ENCODE measurements around the gene ZNF586. TPM values are rescaled to one million over a fixed set of nuclear protein-coding genes. Genes with fewer than 3 reads are reported as not detected.

Gene ZNF586
- total and polyA plus RNA-seq, 10 of the 15 experiments (the other 5 are each of a cell fraction or from before 2014, with no cell fraction given): 3.9 to 24.2 (median 15.0) TPM

- TF ChIP-seq ASH2L (IDR thresholded peaks at IDR 0.05; ENCODE audit: borderline replicate concordance, low read depth): no peak
- no peak; the same call in 1 of the 2 replicates for TF ChIP-seq ZNF384 (IDR thresholded peaks at IDR 0.05; ENCODE audit: borderline replicate concordance, low read depth, low read length)
- TF ChIP-seq ESRRA (IDR thresholded peaks at IDR 0.05; ENCODE audit: low read length): no peak
- TF ChIP-seq HDGF (IDR thresholded peaks at IDR 0.05): no peak; the same call in 1 of the 2 replicates
- TF ChIP-seq BMI1 (IDR thresholded peaks at IDR 0.05; ENCODE audit: borderline replicate concordance): no peak
- TF ChIP-seq, protein P1, sequence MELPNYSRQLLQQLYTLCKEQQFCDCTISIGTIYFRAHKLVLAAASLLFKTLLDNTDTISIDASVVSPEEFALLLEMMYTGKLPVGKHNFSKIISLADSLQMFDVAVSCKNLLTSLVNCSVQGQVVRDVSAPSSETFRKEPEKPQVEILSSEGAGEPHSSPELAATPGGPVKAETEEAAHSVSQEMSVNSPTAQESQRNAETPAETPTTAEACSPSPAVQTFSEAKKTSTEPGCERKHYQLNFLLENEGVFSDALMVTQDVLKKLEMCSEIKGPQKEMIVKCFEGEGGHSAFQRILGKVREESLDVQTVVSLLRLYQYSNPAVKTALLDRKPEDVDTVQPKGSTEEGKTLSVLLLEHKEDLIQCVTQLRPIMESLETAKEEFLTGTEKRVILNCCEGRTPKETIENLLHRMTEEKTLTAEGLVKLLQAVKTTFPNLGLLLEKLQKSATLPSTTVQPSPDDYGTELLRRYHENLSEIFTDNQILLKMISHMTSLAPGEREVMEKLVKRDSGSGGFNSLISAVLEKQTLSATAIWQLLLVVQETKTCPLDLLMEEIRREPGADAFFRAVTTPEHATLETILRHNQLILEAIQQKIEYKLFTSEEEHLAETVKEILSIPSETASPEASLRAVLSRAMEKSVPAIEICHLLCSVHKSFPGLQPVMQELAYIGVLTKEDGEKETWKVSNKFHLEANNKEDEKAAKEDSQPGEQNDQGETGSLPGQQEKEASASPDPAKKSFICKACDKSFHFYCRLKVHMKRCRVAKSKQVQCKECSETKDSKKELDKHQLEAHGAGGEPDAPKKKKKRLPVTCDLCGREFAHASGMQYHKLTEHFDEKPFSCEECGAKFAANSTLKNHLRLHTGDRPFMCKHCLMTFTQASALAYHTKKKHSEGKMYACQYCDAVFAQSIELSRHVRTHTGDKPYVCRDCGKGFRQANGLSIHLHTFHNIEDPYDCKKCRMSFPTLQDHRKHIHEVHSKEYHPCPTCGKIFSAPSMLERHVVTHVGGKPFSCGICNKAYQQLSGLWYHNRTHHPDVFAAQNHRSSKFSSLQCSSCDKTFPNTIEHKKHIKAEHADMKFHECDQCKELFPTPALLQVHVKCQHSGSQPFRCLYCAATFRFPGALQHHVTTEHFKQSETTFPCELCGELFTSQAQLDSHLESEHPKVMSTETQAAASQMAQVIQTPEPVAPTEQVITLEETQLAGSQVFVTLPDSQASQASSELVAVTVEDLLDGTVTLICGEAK (IDR thresholded peaks at IDR 0.05; ENCODE audit: borderline replicate concordance): peak; percentile 91
- TF ChIP-seq ATF7 (IDR thresholded peaks at IDR 0.05; ENCODE audit: low read depth): no peak
- TF ChIP-seq TAF1 (IDR thresholded peaks at IDR 0.05; ENCODE audit: borderline replicate concordance, low read depth, low read length): peak; percentile 59; the same call in 1 of the 2 replicates
- TF ChIP-seq RAD21 (IDR thresholded peaks at IDR 0.05; ENCODE audit: insufficient read depth, low read depth, low read length): no peak
- TF ChIP-seq MXI1 (IDR thresholded peaks at IDR 0.05; ENCODE audit: low read depth, low read length): peak; percentile 45; the same call in 1 of the 2 replicates
- TF ChIP-seq E4F1 (IDR thresholded peaks at IDR 0.05; ENCODE audit: borderline replicate concordance, partially characterized antibody): no peak
- no peak for TF ChIP-seq ZBTB33 (IDR thresholded peaks at IDR 0.05)
- TF ChIP-seq ZZZ3 (IDR thresholded peaks at IDR 0.05; ENCODE audit: control insufficient read depth, insufficient read length, low read depth): no peak
- no peak for TF ChIP-seq STAT1 (conservative IDR thresholded peaks at IDR 0.05)
- TF ChIP-seq LARP7 (IDR thresholded peaks at IDR 0.05): 0 out of 2 replicates have a peak, but pooled peaks have one; percentile 58
- TF ChIP-seq ZNF217 (IDR thresholded peaks at IDR 0.05): no peak
- peak; percentile 99 for TF ChIP-seq YY1 (IDR thresholded peaks at IDR 0.05; ENCODE audit: low read depth, low read length)
- peak; percentile 25 for TF ChIP-seq NR2F1 (conservative IDR thresholded peaks at IDR 0.05)
- TF ChIP-seq, protein P2, sequence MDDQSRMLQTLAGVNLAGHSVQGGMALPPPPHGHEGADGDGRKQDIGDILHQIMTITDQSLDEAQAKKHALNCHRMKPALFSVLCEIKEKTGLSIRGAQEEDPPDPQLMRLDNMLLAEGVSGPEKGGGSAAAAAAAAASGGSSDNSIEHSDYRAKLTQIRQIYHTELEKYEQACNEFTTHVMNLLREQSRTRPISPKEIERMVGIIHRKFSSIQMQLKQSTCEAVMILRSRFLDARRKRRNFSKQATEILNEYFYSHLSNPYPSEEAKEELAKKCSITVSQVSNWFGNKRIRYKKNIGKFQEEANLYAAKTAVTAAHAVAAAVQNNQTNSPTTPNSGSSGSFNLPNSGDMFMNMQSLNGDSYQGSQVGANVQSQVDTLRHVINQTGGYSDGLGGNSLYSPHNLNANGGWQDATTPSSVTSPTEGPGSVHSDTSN (IDR thresholded peaks at IDR 0.05; ENCODE audit: insufficient replicate concordance, low read depth, low read length): peak; percentile 32
These were observed at the start of gene ZNF586 (continued) for GRCh38 chr19:57769345-57770131.
